GM12874 (cell line): ENCODE results near the gene APOLD1.

Source experiments
- CTCF ChIP-seq: IDR thresholded peaks from 2 replicates; pipeline ENCODE4 v1.5.1; 2011; ENCODE audit warnings: low read depth, mild to moderate bottlenecking, control low read depth, low read length, moderate library complexity; ENCODE audit not compliant: insufficient read depth

Gene APOLD1

GRCh38 chr12:12748044-12748443 is 37.4 kb upstream of the APOLD1 start:
- no peak for TF ChIP-seq CTCF

DNA sequence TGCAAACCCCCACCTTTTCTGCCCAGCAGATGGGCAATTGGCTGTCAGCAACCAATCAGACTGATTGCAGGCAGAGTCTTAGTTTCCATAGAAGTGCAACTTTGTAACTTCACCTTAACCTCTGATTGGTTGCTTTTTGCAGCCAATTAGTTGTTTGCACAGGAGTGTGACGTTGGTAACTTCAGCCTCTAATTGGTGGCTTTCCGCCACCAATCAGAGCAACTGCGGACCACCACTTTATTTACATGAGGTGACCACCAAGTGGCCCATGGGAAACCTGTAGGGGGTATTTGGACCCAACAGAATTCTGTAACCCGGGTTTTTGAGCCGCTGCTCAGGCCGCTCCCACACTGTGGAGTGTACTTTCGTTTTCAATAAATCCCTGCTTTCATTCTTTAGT is 36.0 kb upstream of the APOLD1 start:
- TF ChIP-seq CTCF, result no peak

- no peak for TF ChIP-seq CTCF
These were observed 29.5 kb upstream of the APOLD1 start for GRCh38 chr12:12755923-12756322.

- no peak for TF ChIP-seq CTCF
These were observed 28.3 kb upstream of the APOLD1 start for GRCh38 chr12:12757121-12757520.

- TF ChIP-seq CTCF, result no peak
These were observed 26.1 kb upstream of the APOLD1 start for GRCh38 chr12:12759234-12759915.

DNA sequence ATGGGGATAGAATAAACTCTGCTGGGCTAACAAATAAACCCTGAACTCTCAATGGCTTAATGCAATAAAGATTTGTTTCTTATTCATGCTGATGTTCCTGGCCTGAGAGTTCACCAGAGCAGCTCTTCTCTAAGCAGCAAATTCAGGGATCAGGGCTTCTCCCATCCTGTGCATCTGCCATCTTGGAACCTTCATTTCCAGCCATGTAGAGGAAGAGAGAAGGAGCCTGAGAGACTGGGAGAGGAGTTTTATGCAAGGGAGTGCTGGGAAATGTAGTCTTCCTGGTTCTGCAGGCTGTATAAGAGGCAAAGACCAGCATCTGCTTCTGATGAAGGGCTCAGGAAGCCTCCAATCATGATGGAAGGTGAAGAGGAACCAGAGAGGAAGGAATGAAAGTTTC is 20.6 kb upstream of the APOLD1 start:
- TF ChIP-seq CTCF, result no peak

GRCh38 chr12:12770262-12770661 is 15.2 kb upstream of the APOLD1 start:
- TF ChIP-seq CTCF, result no peak
